MCF 10A (cell line): ENCODE data around the gene CYP3A5. TPM values are rescaled to one million over a fixed set of nuclear protein-coding genes. Genes with fewer than 3 reads are reported as not detected.

ENCODE experiments used
- BruUV-seq: library from RNA; stranded (reverse); fragments of 400-500 nt; replicated peaks from 2 replicates; lab custom pipeline; 2021; lab: Mats Ljungman, UMichigan
- CTCF ChIA-PET: fragments of 300-600 bp; sonication (Branson Sonifier 250); formaldehyde crosslinking; extraction: SDS; loops from one replicate; lab custom pipeline; 2021; ENCODE audit warnings: antibody characterized with exemption, inconsistent platforms; lab: Yijun Ruan, JAX
- POLR2A ChIA-PET: fragments of 300-600, 350-650 bp; sonication (Branson Sonifier 250); formaldehyde crosslinking; extraction: SDS; loops from one replicate; lab custom pipeline; 2020; ENCODE audit warnings: antibody characterized with exemption, inconsistent platforms; lab: Yijun Ruan, JAX
- DNase-seq: peaks from one replicate; pipeline ENCODE4 v3.0.0-alpha.2; 2018; ENCODE audit not compliant: unreplicated experiment
- H3K27ac Mint-ChIP-seq: one replicate; pipeline ENCODE4 v1.8.0; 2022; ENCODE audit warnings: mild to moderate bottlenecking, low read depth, mixed read lengths; ENCODE audit not compliant: unreplicated experiment
- H3K27me3 Mint-ChIP-seq: one replicate; pipeline ENCODE4 v1.8.0; 2022; ENCODE audit warnings: mixed read lengths; ENCODE audit not compliant: insufficient read depth, unreplicated experiment
- H3K36me3 Mint-ChIP-seq: one replicate; pipeline ENCODE4 v1.8.0; 2022; ENCODE audit warnings: mild to moderate bottlenecking, moderate library complexity, mixed read lengths; ENCODE audit not compliant: insufficient read depth, unreplicated experiment
- H3K4me1 Mint-ChIP-seq: one replicate; pipeline ENCODE4 v1.8.0; 2022; ENCODE audit warnings: mixed read lengths; ENCODE audit not compliant: insufficient read depth, unreplicated experiment
- H3K4me3 Mint-ChIP-seq: one replicate; pipeline ENCODE4 v1.8.0; 2022; ENCODE audit warnings: mild to moderate bottlenecking, moderate library complexity, mixed read lengths; ENCODE audit not compliant: unreplicated experiment
- H3K9me3 Mint-ChIP-seq: one replicate; pipeline ENCODE4 v1.8.0; 2022; ENCODE audit warnings: mixed read lengths; ENCODE audit not compliant: unreplicated experiment
- intact Hi-C: fragments of 100-400 bp; cut with micrococcal nuclease; formaldehyde crosslinking; loops from 2 replicates; pipeline ENCODE4 v1.14.1; 2022
- total RNA-seq: library from RNA; stranded (reverse); gene quantifications from 2 replicates; pipeline ENCODE4 v1.2.3, GENCODE V29; 2022
- TF ChIP-seq, protein P1 (sequence below): fragments of 200-600 bp; IDR thresholded peaks from one replicate; pipeline ENCODE4 v1.8.0; 2022; ENCODE audit warnings: antibody characterized with exemption, mild to moderate bottlenecking; ENCODE audit not compliant: unreplicated experiment

Gene CYP3A5
- total RNA-seq, 1 experiment from 2014 or later: 0.58 TPM

DNA sequence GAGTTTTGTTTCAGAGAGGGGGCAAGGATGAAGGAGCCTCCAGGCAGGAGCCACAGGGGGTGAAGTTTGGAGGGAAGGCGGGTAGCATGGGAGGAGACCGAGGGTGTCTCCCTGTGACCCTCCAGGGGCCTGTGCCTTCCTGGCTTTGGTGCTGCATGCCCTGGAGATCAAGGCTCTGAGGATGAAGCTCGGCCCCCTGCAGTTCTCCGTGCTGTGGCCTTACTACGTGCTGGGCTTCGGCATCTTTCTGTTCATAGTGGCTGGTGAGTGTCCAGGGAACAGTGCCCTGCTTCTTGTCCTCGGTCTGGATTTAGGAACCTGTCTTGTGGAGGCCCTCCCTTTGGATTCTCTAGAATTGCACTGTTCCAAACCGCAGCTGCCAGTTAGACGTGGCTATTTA is 72.2 kb downstream of the CYP3A5 start:
- POLR2A ChIA-PET: interaction anchor here (0.7 to 0.8 kb wide), 2 partner anchors 9 to 503 kb away, joined by 3 read pairs; no protein-coding TSS in a partner anchor
- no peak for DNase-seq
- Mint-ChIP-seq H3K4me1 (no peaks in the 10 kb centered on the region), H3K36me3 (no peaks in the 10 kb centered on the region), H3K9me3 (no peaks in the 10 kb centered on the region), H3K4me3 (no peak overlapping the region), H3K27ac (no peak overlapping the region), H3K27me3 (no peaks in the 10 kb centered on the region)
- intact Hi-C loops: no loop called here
- CTCF ChIA-PET: interaction anchor here (0.7 kb wide), 1 partner anchor 285 kb away, joined by 3 read pairs; no protein-coding TSS in a partner anchor
- BruUV-seq: no TSS peak
- TF ChIP-seq, protein P1, sequence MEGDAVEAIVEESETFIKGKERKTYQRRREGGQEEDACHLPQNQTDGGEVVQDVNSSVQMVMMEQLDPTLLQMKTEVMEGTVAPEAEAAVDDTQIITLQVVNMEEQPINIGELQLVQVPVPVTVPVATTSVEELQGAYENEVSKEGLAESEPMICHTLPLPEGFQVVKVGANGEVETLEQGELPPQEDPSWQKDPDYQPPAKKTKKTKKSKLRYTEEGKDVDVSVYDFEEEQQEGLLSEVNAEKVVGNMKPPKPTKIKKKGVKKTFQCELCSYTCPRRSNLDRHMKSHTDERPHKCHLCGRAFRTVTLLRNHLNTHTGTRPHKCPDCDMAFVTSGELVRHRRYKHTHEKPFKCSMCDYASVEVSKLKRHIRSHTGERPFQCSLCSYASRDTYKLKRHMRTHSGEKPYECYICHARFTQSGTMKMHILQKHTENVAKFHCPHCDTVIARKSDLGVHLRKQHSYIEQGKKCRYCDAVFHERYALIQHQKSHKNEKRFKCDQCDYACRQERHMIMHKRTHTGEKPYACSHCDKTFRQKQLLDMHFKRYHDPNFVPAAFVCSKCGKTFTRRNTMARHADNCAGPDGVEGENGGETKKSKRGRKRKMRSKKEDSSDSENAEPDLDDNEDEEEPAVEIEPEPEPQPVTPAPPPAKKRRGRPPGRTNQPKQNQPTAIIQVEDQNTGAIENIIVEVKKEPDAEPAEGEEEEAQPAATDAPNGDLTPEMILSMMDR: no peak

DNA sequence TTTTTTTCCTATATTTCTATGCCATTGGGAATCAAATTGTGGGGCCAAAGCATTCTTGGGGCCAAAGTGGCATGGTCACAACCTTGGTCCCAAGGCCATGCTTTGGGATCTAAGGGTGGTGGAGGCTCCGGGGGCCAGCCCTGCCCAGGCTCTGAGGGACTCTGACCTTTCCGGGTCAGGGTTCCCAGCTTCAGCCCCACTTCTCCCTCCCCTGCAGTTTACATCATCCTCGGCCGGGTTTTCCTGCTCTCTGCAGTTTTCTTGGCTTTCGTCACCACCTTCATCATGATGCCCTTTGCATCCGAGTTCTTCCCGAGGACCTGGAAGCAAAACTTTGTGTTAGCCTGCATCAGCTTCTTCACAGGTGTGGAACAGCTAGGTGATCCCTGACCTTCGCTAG is 73.3 kb downstream of the CYP3A5 start:
- DNase-seq: no peak
- Mint-ChIP-seq H3K9me3 (no peaks in the 10 kb centered on the region), H3K27ac (no peak overlapping the region), H3K4me3 (no peak overlapping the region), H3K36me3 (no peaks in the 10 kb centered on the region), H3K27me3 (no peaks in the 10 kb centered on the region), H3K4me1 (no peaks in the 10 kb centered on the region)
- ChIA-PET POLR2A (interaction anchor here (0.8 to 1.6 kb wide), 2 partner anchors 8 to 10 kb away, joined by 3 to 4 read pairs; no protein-coding TSS in a partner anchor), CTCF (no interaction called here)
- no TSS peak for BruUV-seq
- TF ChIP-seq, protein P1: no peak
- intact Hi-C loops: no loop called here

DNA sequence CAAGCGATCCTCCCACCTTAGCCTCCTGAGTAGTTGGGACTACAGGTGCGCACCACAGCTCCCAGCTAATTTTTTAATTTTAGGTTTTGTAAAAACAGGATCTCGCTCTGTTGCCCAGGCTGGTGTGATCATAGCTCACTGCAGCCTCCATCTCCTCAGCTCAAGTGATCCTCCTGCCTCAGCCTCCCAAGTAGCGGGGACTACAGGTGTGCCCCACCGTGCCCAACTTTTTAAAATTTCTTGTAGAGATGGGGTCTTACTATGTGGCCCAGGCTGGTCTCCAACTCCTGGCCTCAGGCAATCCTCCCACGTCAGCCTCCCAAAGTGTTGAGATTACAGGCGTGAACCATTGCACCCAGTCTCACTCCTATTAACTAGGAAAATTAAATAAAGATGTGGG is 74.3 kb downstream of the CYP3A5 start:
- no peak for DNase-seq
- POLR2A ChIA-PET: interaction anchor here (1.2 to 1.6 kb wide), 2 partner anchors 9 to 11 kb away, joined by 3 to 4 read pairs; no protein-coding TSS in a partner anchor
- intact Hi-C loops: no loop called here
- Mint-ChIP-seq H3K36me3 (no peaks in the 10 kb centered on the region), H3K27me3 (no peaks in the 10 kb centered on the region), H3K27ac (no peak overlapping the region), H3K9me3 (no peaks in the 10 kb centered on the region), H3K4me3 (no peak overlapping the region), H3K4me1 (no peaks in the 10 kb centered on the region)
- BruUV-seq: no TSS peak
- TF ChIP-seq, protein P1: no peak
- CTCF ChIA-PET: interaction anchor here (0.7 to 1.6 kb wide), 2 partner anchors 10 to 12 kb away, joined by 3 to 4 read pairs; partner anchors contain the start of gene ZSCAN25

DNA sequence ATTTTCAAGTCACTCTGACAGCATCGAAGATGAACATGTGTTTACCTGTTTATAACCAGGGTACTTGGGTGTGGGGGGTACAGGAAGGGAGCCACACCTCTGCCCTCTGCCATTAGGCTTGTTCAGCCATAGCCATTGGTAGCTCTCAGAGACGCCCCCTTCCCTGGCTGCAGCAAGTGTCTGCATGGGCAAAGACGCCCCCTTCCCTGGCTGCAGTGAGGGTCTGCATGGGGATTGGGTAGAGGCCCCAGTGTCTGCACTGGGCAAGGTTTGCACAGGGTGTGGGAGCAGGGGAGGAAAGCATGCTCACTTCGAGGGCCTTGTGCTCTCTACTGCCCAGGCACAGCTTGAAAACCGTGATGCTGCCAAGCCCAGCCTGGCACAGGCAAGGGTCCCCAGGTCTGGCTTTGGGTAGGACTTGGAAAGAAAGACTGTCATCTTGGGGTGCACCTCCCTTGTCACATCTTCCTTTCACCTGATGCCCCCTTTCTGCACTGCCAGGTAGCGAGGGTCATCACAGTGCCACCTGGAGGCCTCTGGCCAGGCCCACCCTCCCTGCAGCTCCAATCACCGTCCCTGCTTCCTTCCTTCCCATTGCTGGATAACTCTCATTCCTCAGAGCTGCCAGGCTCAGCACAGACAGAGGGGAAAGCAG is 78.0 kb downstream of the CYP3A5 start:
- no peaks in the 10 kb centered on the region for H3K36me3 Mint-ChIP-seq
- DNase-seq: no peak
- no peaks in the 10 kb centered on the region for H3K4me1 Mint-ChIP-seq
- TF ChIP-seq, protein P1: no peak
- no peak overlapping the region for H3K4me3 Mint-ChIP-seq
- no peaks in the 10 kb centered on the region for H3K9me3 Mint-ChIP-seq
- BruUV-seq: no TSS peak
- intact Hi-C loops: no loop called here
- CTCF ChIA-PET: no interaction called here
- H3K27ac Mint-ChIP-seq: no peak overlapping the region
- H3K27me3 Mint-ChIP-seq: no peaks in the 10 kb centered on the region
- POLR2A ChIA-PET: interaction anchor here (0.6 to 0.7 kb wide), 2 partner anchors 164 to 760 kb away, joined by 4 to 5 read pairs; no protein-coding TSS in a partner anchor
